ENCODE data around the gene CYS1. TPM values are rescaled to one million over a fixed set of nuclear protein-coding genes. Genes with fewer than 3 reads are reported as not detected.

The CYS1 gene
- total RNA-seq, 4 donors from 2014 or later = 0.32 to 1.8 TPM; not detected in 2

- Histone ChIP-seq H3K27me3 (no peaks in the 10 kb centered on the region), H3K4me3 (no peak overlapping the region), H3K27ac (no peak overlapping the region), H3K9me3 (no peaks in the 10 kb centered on the region), H3K36me3 (no peaks in the 10 kb centered on the region), H3K4me1 (peaks cover 35% of the 10 kb centered on the region)
- no peak for TF ChIP-seq CTCF (IDR thresholded peaks at IDR 0.05)
- no peak for TF ChIP-seq POLR2A (IDR thresholded peaks at IDR 0.05)
- no peak for TF ChIP-seq EP300 (IDR thresholded peaks at IDR 0.05)
- no peak for TF ChIP-seq POLR2AphosphoS5 (IDR thresholded peaks at IDR 0.05)
- 88% methylated on average over 14 of the region's 16 CpGs for WGBS
- no peak for DNase-seq (ENCODE audit: low spot score in 2 of 2)
Observed at GRCh38 chr2:10027660-10028330, 52.4 kb downstream of the CYS1 start.

GRCh38 chr2:10026940-10027569 lies 53.2 kb downstream of the CYS1 start:
- H3K9me3 ChIP-seq = no peaks in the 10 kb centered on the region
- no peak for TF ChIP-seq EP300 (IDR thresholded peaks at IDR 0.05)
- TF ChIP-seq POLR2AphosphoS5 (IDR thresholded peaks at IDR 0.05) = no peak
- TF ChIP-seq CTCF (IDR thresholded peaks at IDR 0.05) = no peak
- no peak for TF ChIP-seq POLR2A (IDR thresholded peaks at IDR 0.05)
- H3K36me3 ChIP-seq = no peaks in the 10 kb centered on the region
- H3K4me1 ChIP-seq = peaks cover 41% of the 10 kb centered on the region
- H3K4me3 ChIP-seq = no peak overlapping the region
- no peaks in the 10 kb centered on the region for H3K27me3 ChIP-seq
- WGBS = 76% methylated on average over 7 of the region's 8 CpGs
- DNase-seq (ENCODE audit: low spot score in 2 of 2) = no peak
- no peak overlapping the region for H3K27ac ChIP-seq

- Histone ChIP-seq H3K4me3 (no peak overlapping the region), H3K4me1 (peaks cover 37% of the 10 kb centered on the region), H3K9me3 (no peaks in the 10 kb centered on the region), H3K36me3 (no peaks in the 10 kb centered on the region), H3K27ac (no peak overlapping the region), H3K27me3 (no peaks in the 10 kb centered on the region)
- DNase-seq (ENCODE audit: low spot score in 2 of 2) = peak in 1 of 2 donors; percentile 61
- TF ChIP-seq EP300 (IDR thresholded peaks at IDR 0.05) = no peak
- TF ChIP-seq POLR2AphosphoS5 (IDR thresholded peaks at IDR 0.05) = no peak
- no peak for TF ChIP-seq CTCF (IDR thresholded peaks at IDR 0.05)
- no peak for TF ChIP-seq POLR2A (IDR thresholded peaks at IDR 0.05)
- 88% methylated on average over 10 of the region's 10 CpGs for WGBS
Observed at GRCh38 chr2:10022966-10023662, 57.1 kb downstream of the CYS1 start.

- WGBS = 91% methylated on average over 4 of the region's 4 CpGs
- no peak overlapping the region for H3K4me3 ChIP-seq
- H3K27ac ChIP-seq = peak overlapping the region; percentile 45
- H3K9me3 ChIP-seq = no peaks in the 10 kb centered on the region
- no peak for TF ChIP-seq POLR2A (IDR thresholded peaks at IDR 0.05)
- no peak for TF ChIP-seq EP300 (IDR thresholded peaks at IDR 0.05)
- no peak for TF ChIP-seq CTCF (IDR thresholded peaks at IDR 0.05)
- no peak for TF ChIP-seq POLR2AphosphoS5 (IDR thresholded peaks at IDR 0.05)
- H3K4me1 ChIP-seq = peaks cover 34% of the 10 kb centered on the region
- no peaks in the 10 kb centered on the region for H3K36me3 ChIP-seq
- peak in 1 of 2 donors; percentile 42 for DNase-seq (ENCODE audit: low spot score in 2 of 2)
- no peaks in the 10 kb centered on the region for H3K27me3 ChIP-seq
Observed at GRCh38 chr2:10022445-10022844, 57.8 kb downstream of the CYS1 start.

- peaks cover 34% of the 10 kb centered on the region for H3K4me1 ChIP-seq
- WGBS = 81% methylated on average over 10 of the region's 16 CpGs
- peak overlapping the region; percentile 45 for H3K27ac ChIP-seq
- no peaks in the 10 kb centered on the region for H3K36me3 ChIP-seq
- no peak for TF ChIP-seq CTCF (IDR thresholded peaks at IDR 0.05)
- no peak for TF ChIP-seq POLR2AphosphoS5 (IDR thresholded peaks at IDR 0.05)
- TF ChIP-seq POLR2A (IDR thresholded peaks at IDR 0.05) = no peak
- TF ChIP-seq EP300 (IDR thresholded peaks at IDR 0.05) = no peak
- DNase-seq (ENCODE audit: low spot score in 2 of 2) = peak in 1 of 2 donors; percentile 68
- H3K27me3 ChIP-seq = no peaks in the 10 kb centered on the region
- no peak overlapping the region for H3K4me3 ChIP-seq
- H3K9me3 ChIP-seq = no peaks in the 10 kb centered on the region
Observed at GRCh38 chr2:10022041-10022421, 58.2 kb downstream of the CYS1 start.

All from suprapubic skin (tissue), 4 donors.